Stimulated activated CD8-positive, alpha-beta memory T cell treated with anti-CD3 and anti-CD28 coated beads, Interleukin-7, amount 100 ng/mL, for 24 hours (primary cell): ENCODE data around the gene PLD6.
"Not testable (repeated sequence)": the region's sequence is repeated elsewhere in the genome, so short reads cannot be mapped to it uniquely, and the experiment has no call there.

Source experiments
- DNase-seq: peaks from one replicate; pipeline ENCODE4 v3.0.0-alpha.2; 2020; ENCODE audit warnings: low read depth

PLD6 gene

GRCh38 chr17:17206124-17206912, at the start of gene PLD6:
Gene PLD6 (minus strand): TSS chr17:17206333. CDS start chr17:17206286, 47 bp downstream.
- peak; percentile 81 for DNase-seq

- DNase-seq = not testable (repeated sequence)
Measured at GRCh38 chr17:17255689-17256088, 49.6 kb upstream of the PLD6 start.

GRCh38 chr17:17254036-17254435, 47.9 kb upstream of the PLD6 start:
- no peak for DNase-seq

- no peak for DNase-seq
Measured at GRCh38 chr17:17253406-17253805, 47.3 kb upstream of the PLD6 start.

GRCh38 chr17:17252149-17252661, 46.1 kb upstream of the PLD6 start:
- no peak for DNase-seq

GRCh38 chr17:17246879-17247278, 40.7 kb upstream of the PLD6 start:
- DNase-seq = no peak

- no peak for DNase-seq
Measured at GRCh38 chr17:17243163-17243562, 37.0 kb upstream of the PLD6 start.

- no peak for DNase-seq
Measured at GRCh38 chr17:17242246-17242645, 36.1 kb upstream of the PLD6 start.

- DNase-seq = no peak
Measured at GRCh38 chr17:17241656-17242055, 35.5 kb upstream of the PLD6 start.

- no peak for DNase-seq
Measured at GRCh38 chr17:17239832-17240231, 33.7 kb upstream of the PLD6 start.

- DNase-seq = peak; percentile 82
Measured at GRCh38 chr17:17237026-17237799, 31.1 kb upstream of the PLD6 start, which contains the start of gene FLCN. Gene FLCN (minus strand): TSS chr17:17237168. CDS start chr17:17228137, 9,031 bp downstream.

- no peak for DNase-seq
Measured at GRCh38 chr17:17236295-17237025, 30.3 kb upstream of the PLD6 start.

- no peak for DNase-seq
Measured at GRCh38 chr17:17235212-17236174, 29.4 kb upstream of the PLD6 start.

- no peak for DNase-seq
Measured at GRCh38 chr17:17232303-17232621, 26.1 kb upstream of the PLD6 start.

GRCh38 chr17:17231621-17232302, 25.6 kb upstream of the PLD6 start:
- no peak for DNase-seq

GRCh38 chr17:17229416-17230384, 23.6 kb upstream of the PLD6 start:
- DNase-seq = no peak

- DNase-seq = no peak
Measured at GRCh38 chr17:17228521-17229279, 22.6 kb upstream of the PLD6 start.
